ENCODE data around the gene MAN1A1. TPM values are rescaled to one million over a fixed set of nuclear protein-coding genes. Genes with fewer than 3 reads are reported as not detected.
A peak's percentile ranks its signal among the peaks of the same experiment; 100 is the strongest.

The MAN1A1 gene
- total and polyA plus RNA-seq, 2 donors = 14.7 to 23.6 TPM

DNA sequence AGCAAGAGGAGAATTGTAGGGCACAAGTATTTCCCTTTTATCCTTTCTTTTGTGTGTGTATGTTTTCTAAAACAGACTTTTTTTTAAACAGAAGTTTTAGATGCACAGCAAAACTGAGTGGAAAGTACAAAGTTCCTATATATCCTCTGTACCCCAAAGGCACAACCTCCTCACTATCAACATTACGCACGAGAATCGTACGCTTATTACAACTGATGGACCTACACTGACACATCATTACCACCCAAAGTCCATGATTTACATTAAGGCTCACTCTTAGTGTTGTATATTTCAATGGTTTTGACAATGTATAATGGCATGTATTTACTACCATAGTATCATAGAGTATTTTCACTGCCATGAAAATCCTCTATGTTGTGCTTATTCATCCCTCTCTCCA is 32.6 kb downstream of the MAN1A1 start:
- H3K27me3 ChIP-seq (ENCODE audit: control insufficient read depth in 2 of 2, insufficient read depth in 1 of 2, low read length in 1 of 2) = no peaks in the 10 kb centered on the region
- H3K4me1 ChIP-seq (ENCODE audit: control insufficient read depth in 2 of 2, insufficient read depth in 2 of 2, low read length in 2 of 2) = peaks cover 16 to 35% of the 10 kb centered on the region in 2 donors
- no peak for DNase-seq (ENCODE audit: low read depth in 6 of 9, low spot score in 9 of 9)
- WGBS = over 99% methylated on average over 4 of the region's 4 CpGs
- no peaks in the 10 kb centered on the region for H3K36me3 ChIP-seq (ENCODE audit: control insufficient read depth in 2 of 2, insufficient read depth in 2 of 2, low read length in 1 of 2)
- no peak overlapping the region for H3K27ac ChIP-seq (ENCODE audit: low read depth in 1 of 2, low read length in 1 of 2)
- H3K4me3 ChIP-seq (ENCODE audit: low read length in 2 of 2) = no peak overlapping the region
- H3K9me3 ChIP-seq (ENCODE audit: control insufficient read depth in 2 of 2, insufficient read depth in 1 of 2, low read length in 1 of 2) = no peaks in the 10 kb centered on the region

DNA sequence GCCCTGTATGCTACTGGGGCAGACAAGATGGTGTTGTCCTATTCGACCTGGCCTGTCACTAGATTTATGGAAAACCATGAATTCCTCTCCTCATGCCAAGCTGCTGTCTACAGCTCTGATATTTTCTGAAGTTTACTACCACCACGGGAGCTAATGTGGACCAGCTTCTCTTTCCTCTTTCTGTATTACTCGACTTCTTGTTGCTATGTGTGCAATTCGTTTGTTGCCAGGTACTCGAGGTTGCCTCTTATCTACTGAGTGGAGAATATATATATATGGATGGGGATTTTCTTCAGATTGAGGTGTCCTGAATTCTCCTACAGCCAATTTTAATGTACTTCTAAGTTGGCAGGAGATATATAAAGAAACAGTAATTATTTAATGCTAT is 34.7 kb downstream of the MAN1A1 start:
- H3K27me3 ChIP-seq (ENCODE audit: control insufficient read depth in 2 of 2, insufficient read depth in 1 of 2, low read length in 1 of 2) = no peaks in the 10 kb centered on the region
- peak in 1 of 9 donors; percentile 50 for DNase-seq (ENCODE audit: low read depth in 6 of 9, low spot score in 9 of 9)
- H3K4me3 ChIP-seq (ENCODE audit: low read length in 2 of 2) = no peak overlapping the region
- no peaks in the 10 kb centered on the region for H3K36me3 ChIP-seq (ENCODE audit: control insufficient read depth in 2 of 2, insufficient read depth in 2 of 2, low read length in 1 of 2)
- H3K4me1 ChIP-seq (ENCODE audit: control insufficient read depth in 2 of 2, insufficient read depth in 2 of 2, low read length in 2 of 2) = peaks cover 15 to 31% of the 10 kb centered on the region in 2 donors
- 45% methylated on average over 5 of the region's 5 CpGs for WGBS
- peak overlapping the region; percentile 81 to 88 for H3K27ac ChIP-seq (ENCODE audit: low read depth in 1 of 2, low read length in 1 of 2)
- no peaks in the 10 kb centered on the region for H3K9me3 ChIP-seq (ENCODE audit: control insufficient read depth in 2 of 2, insufficient read depth in 1 of 2, low read length in 1 of 2)

DNA sequence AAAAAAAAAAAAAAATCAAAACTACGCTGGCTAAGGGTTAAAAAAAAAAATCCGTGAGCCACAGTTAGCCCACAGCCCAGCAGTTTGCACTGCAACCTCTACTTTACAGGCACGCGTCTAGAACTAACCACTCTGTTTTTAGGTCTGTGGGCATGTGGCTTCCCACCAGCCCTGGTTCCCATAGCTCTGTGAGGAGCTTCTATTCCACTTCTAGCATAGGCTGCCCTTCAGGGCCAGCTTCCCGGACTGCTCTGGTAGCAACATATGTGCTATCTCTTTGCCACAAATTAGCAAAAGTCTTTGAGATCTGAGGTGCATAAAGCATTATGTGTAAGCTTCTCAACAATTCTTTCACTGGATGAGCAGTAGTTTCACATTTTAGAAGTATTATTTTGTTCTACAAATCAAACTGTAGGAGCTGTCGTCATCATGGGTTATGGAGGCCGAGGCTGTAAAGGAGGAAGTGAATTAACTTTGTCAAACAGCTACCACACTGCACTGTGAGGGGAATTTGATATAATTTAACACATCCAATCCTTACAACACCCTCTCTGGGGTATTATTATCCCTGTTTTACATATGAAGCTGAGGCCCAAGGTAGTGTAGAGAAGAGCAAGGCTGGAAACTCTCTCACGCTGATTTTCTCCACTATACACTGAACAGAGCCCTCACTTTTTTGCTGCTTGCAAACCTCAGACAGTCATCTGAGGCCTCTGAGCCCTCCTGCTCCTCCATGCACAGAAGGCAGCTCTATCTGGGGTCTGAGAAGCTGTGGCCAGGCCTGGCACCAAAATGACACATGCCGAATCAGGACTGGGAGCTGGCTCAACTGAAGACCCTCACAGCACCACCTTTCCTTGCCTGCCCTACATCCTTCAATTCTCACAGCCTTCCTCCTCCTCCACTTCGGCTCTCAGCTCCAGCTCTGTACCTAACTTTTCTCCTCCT is 35.4 kb downstream of the MAN1A1 start:
- no peaks in the 10 kb centered on the region for H3K27me3 ChIP-seq (ENCODE audit: control insufficient read depth in 2 of 2, insufficient read depth in 1 of 2, low read length in 1 of 2)
- DNase-seq (ENCODE audit: low read depth in 6 of 9, low spot score in 9 of 9) = peak in 6 of 9 donors; percentile 34 to 76 (median 56)
- no peaks in the 10 kb centered on the region for H3K9me3 ChIP-seq (ENCODE audit: control insufficient read depth in 2 of 2, insufficient read depth in 1 of 2, low read length in 1 of 2)
- H3K36me3 ChIP-seq (ENCODE audit: control insufficient read depth in 2 of 2, insufficient read depth in 2 of 2, low read length in 1 of 2) = no peaks in the 10 kb centered on the region
- no peak overlapping the region for H3K4me3 ChIP-seq (ENCODE audit: low read length in 2 of 2)
- 27% methylated on average over 10 of the region's 10 CpGs for WGBS
- peak overlapping the region; percentile 81 to 88 for H3K27ac ChIP-seq (ENCODE audit: low read depth in 1 of 2, low read length in 1 of 2)
- peaks cover 15 to 31% of the 10 kb centered on the region in 2 donors for H3K4me1 ChIP-seq (ENCODE audit: control insufficient read depth in 2 of 2, insufficient read depth in 2 of 2, low read length in 2 of 2)

DNA sequence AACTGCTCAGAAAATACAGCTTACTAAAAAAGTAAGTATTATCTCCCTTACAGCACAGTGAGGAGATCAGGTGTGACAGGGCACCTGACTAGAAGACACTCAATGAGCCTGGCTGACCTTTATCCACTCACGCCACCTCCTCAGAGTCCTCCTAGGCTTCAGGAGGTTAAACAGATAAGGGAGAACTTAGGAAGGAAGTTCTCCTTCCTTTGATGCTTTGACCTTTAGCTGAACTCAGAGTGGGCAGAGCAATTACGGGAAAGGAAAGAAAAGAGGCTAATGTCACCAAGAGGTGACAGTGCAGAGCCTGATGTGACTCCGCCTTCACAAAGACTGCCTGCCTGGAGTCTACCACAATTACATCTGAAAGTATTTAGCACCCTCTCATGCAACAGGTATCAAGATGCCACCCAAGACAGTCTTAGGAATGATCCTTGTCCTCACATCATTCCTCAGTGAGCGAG is 36.7 kb downstream of the MAN1A1 start:
- Histone ChIP-seq H3K4me1 (ENCODE audit: control insufficient read depth in 2 of 2, insufficient read depth in 2 of 2, low read length in 2 of 2) (peaks cover 15 to 31% of the 10 kb centered on the region in 2 donors), H3K27me3 (ENCODE audit: control insufficient read depth in 2 of 2, insufficient read depth in 1 of 2, low read length in 1 of 2) (no peaks in the 10 kb centered on the region), H3K27ac (ENCODE audit: low read depth in 1 of 2, low read length in 1 of 2) (no peak overlapping the region), H3K9me3 (ENCODE audit: control insufficient read depth in 2 of 2, insufficient read depth in 1 of 2, low read length in 1 of 2) (no peaks in the 10 kb centered on the region), H3K4me3 (ENCODE audit: low read length in 2 of 2) (no peak overlapping the region), H3K36me3 (ENCODE audit: control insufficient read depth in 2 of 2, insufficient read depth in 2 of 2, low read length in 1 of 2) (no peaks in the 10 kb centered on the region)
- peak in 4 of 9 donors; percentile 22 to 58 (median 32) for DNase-seq (ENCODE audit: low read depth in 6 of 9, low spot score in 9 of 9)
- 70% methylated on average over 4 of the region's 4 CpGs for WGBS

DNA sequence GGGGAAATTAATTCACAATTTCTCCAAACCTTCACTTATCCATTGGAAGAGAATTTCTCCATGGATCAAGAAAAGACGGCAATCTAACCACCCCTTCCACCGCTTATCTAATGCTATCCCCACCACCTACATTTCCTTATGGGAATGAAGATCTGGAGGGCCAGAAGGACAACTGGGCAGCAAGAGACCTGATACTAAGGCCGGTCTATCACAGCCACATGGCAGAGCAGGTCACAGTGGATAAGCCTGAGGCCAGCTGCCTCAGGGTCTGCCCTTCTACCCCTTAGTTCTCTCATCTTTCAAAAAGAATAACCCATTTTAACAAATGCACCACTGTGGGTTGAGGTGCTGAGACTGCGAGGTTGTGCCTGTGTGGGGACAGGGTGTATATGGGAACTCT is 37.1 kb downstream of the MAN1A1 start:
- Histone ChIP-seq H3K4me3 (ENCODE audit: low read length in 2 of 2) (no peak overlapping the region), H3K27ac (ENCODE audit: low read depth in 1 of 2, low read length in 1 of 2) (peak overlapping the region in 1 of 2 donors; percentile 12), H3K4me1 (ENCODE audit: control insufficient read depth in 2 of 2, insufficient read depth in 2 of 2, low read length in 2 of 2) (peaks cover 15 to 31% of the 10 kb centered on the region in 2 donors), H3K27me3 (ENCODE audit: control insufficient read depth in 2 of 2, insufficient read depth in 1 of 2, low read length in 1 of 2) (no peaks in the 10 kb centered on the region), H3K36me3 (ENCODE audit: control insufficient read depth in 2 of 2, insufficient read depth in 2 of 2, low read length in 1 of 2) (no peaks in the 10 kb centered on the region), H3K9me3 (ENCODE audit: control insufficient read depth in 2 of 2, insufficient read depth in 1 of 2, low read length in 1 of 2) (no peaks in the 10 kb centered on the region)
- 94% methylated on average over 4 of the region's 4 CpGs for WGBS
- DNase-seq (ENCODE audit: low read depth in 6 of 9, low spot score in 9 of 9) = no peak

DNA sequence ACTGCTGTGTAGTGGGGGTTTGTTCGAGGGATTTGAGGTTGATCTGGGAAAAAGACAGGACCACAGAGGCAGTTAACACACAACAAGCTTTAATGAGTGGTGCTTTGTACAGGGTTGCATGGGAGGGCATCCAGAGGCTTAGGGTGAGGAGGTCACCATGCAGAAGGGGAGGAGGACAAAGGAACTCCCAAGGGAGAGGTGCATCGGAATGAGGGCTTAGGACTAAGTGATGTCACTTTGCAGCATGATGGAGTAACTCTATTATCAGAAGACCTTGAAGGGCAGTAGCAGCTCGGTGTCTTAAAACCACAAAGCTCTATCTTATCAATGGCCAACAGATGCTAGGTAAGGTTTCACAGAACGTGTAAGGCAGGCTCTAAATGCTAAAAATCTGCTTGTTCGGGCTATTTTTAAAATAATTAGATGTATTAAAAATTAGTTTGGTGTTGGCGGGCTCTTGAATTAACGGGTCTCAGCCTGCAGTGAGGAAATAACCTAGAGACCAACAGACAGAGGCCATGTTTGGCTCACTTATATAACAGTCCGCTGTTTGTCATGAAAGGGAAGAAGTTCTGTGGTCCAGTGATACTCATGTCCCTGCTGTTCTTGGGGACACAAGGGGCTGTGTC is 37.9 kb downstream of the MAN1A1 start:
- Histone ChIP-seq H3K4me3 (ENCODE audit: low read length in 2 of 2) (no peak overlapping the region), H3K27me3 (ENCODE audit: control insufficient read depth in 2 of 2, insufficient read depth in 1 of 2, low read length in 1 of 2) (no peaks in the 10 kb centered on the region), H3K27ac (ENCODE audit: low read depth in 1 of 2, low read length in 1 of 2) (no peak overlapping the region), H3K4me1 (ENCODE audit: control insufficient read depth in 2 of 2, insufficient read depth in 2 of 2, low read length in 2 of 2) (peaks cover 15 to 31% of the 10 kb centered on the region in 2 donors), H3K36me3 (ENCODE audit: control insufficient read depth in 2 of 2, insufficient read depth in 2 of 2, low read length in 1 of 2) (peaks cover 0 to under 1% of the 10 kb centered on the region in 2 donors), H3K9me3 (ENCODE audit: control insufficient read depth in 2 of 2, insufficient read depth in 1 of 2, low read length in 1 of 2) (no peaks in the 10 kb centered on the region)
- no peak for DNase-seq (ENCODE audit: low read depth in 6 of 9, low spot score in 9 of 9)
- WGBS = 91% methylated on average over 8 of the region's 8 CpGs

DNA sequence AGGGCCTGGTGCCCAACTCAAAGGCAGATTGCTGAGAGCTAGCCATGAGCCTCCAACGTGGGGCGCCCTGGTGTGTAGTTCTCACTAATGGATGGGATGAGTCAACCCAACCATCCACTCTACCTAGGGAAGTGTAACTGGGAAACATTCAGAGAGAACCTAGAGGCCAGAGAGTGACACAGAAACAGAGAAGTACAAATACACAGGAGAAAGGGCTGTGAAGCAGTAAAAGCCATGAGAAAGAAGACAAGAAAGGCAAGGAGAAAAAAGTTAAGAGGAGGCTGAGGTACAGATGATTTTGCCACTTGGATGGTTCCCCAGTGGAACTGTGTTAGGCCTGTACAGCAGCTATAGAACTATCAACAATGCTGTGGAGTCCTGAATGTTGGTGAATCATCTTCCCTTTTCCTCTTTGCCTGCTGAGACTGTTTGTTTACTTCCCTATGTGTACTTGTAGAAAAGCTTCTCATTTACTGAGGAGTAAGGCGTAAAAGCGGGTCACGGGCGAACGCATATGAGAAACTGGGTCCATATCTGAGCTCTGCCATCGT is 39.0 kb downstream of the MAN1A1 start:
- no peaks in the 10 kb centered on the region for H3K27me3 ChIP-seq (ENCODE audit: control insufficient read depth in 2 of 2, insufficient read depth in 1 of 2, low read length in 1 of 2)
- H3K4me3 ChIP-seq (ENCODE audit: low read length in 2 of 2) = no peak overlapping the region
- H3K27ac ChIP-seq (ENCODE audit: low read depth in 1 of 2, low read length in 1 of 2) = no peak overlapping the region
- no peak for DNase-seq (ENCODE audit: low read depth in 6 of 9, low spot score in 9 of 9)
- WGBS = 97% methylated on average over 8 of the region's 8 CpGs
- peaks cover 0 to 11% of the 10 kb centered on the region in 2 donors for H3K36me3 ChIP-seq (ENCODE audit: control insufficient read depth in 2 of 2, insufficient read depth in 2 of 2, low read length in 1 of 2)
- H3K9me3 ChIP-seq (ENCODE audit: control insufficient read depth in 2 of 2, insufficient read depth in 1 of 2, low read length in 1 of 2) = no peaks in the 10 kb centered on the region
- peaks cover 15 to 27% of the 10 kb centered on the region in 2 donors for H3K4me1 ChIP-seq (ENCODE audit: control insufficient read depth in 2 of 2, insufficient read depth in 2 of 2, low read length in 2 of 2)

DNA sequence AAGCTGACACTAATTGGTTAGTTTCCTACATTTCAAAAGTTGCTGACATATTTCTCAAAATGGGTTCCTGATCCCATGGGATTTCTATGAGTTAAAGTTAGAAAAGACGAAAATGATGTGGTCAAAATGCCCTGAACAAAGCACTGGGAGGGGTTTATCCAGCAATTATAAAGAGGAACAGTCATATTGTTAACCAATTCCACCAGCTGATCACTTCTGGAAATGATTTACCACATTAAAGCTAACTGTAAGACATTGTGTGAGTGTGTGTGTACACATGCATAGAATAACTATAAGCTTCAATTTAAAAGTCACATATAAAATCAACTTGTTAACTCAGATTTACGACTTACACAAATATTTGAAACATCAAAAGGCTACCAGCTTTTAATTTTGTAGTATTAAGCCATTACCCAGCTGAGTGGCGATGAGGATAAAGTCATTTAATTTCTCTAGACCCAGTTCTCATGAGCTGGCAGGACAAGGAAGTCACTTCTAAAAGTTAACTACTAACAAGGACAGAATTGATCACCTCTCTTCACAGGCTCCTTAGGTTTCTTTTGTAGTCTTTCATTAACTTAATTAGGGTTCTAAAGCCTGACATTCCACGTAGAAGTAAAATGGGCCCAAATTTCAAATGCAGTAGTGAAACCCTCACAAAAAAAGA is 40.4 kb downstream of the MAN1A1 start:
- Histone ChIP-seq H3K27ac (ENCODE audit: low read depth in 1 of 2, low read length in 1 of 2) (no peak overlapping the region), H3K36me3 (ENCODE audit: control insufficient read depth in 2 of 2, insufficient read depth in 2 of 2, low read length in 1 of 2) (peaks cover 0 to 15% of the 10 kb centered on the region in 2 donors), H3K27me3 (ENCODE audit: control insufficient read depth in 2 of 2, insufficient read depth in 1 of 2, low read length in 1 of 2) (no peaks in the 10 kb centered on the region), H3K9me3 (ENCODE audit: control insufficient read depth in 2 of 2, insufficient read depth in 1 of 2, low read length in 1 of 2) (no peaks in the 10 kb centered on the region), H3K4me1 (ENCODE audit: control insufficient read depth in 2 of 2, insufficient read depth in 2 of 2, low read length in 2 of 2) (peaks cover 10 to 17% of the 10 kb centered on the region in 2 donors), H3K4me3 (ENCODE audit: low read length in 2 of 2) (no peak overlapping the region)
- no peak for DNase-seq (ENCODE audit: low read depth in 6 of 9, low spot score in 9 of 9)
- 92% methylated on average over 4 of the region's 4 CpGs for WGBS

All from thymus (tissue), 11 donors.